Astrocyte (in vitro differentiated cells and primary cell): ENCODE data around the gene FTO. TPM values are rescaled to one million over a fixed set of nuclear protein-coding genes. Genes with fewer than 3 reads are reported as not detected.
"Not testable (repeated sequence)": the region's sequence is repeated elsewhere in the genome, so short reads cannot be mapped to it uniquely, and the experiment has no call there.

Source experiments
- DNase-seq: peaks from one replicate; pipeline ENCODE4 v3.0.0-alpha.2; 2010; ENCODE audit warnings: low read depth
- FAIRE-seq: peaks from 2 replicates; lab custom pipeline; 2011; peaks lifted over from hg19 to GRCh38; lab: Jason Lieb, UNC
- H2AFZ ChIP-seq: 2 replicates; pipeline ENCODE4 v1.6.0; 2012; ENCODE audit warnings: low read depth, low read length, inconsistent platforms
- H3K27ac ChIP-seq: 2 replicates; pipeline ENCODE4 v1.5.1; 2011; ENCODE audit warnings: low read depth, low read length, inconsistent platforms
- H3K27me3 ChIP-seq: 2 replicates; pipeline ENCODE4 v1.6.0; 2011; ENCODE audit warnings: low read length, inconsistent platforms; ENCODE audit not compliant: insufficient read depth
- H3K36me3 ChIP-seq: 2 replicates; pipeline ENCODE4 v1.5.1; 2011; ENCODE audit warnings: low read length, inconsistent platforms; ENCODE audit not compliant: insufficient read depth
- H3K4me1 ChIP-seq: 2 replicates; pipeline ENCODE4 v1.5.1; 2011; ENCODE audit warnings: low read length, inconsistent platforms; ENCODE audit not compliant: insufficient read depth
- H3K4me2 ChIP-seq: 2 replicates; pipeline ENCODE4 v1.6.0; 2012; ENCODE audit warnings: low read length, inconsistent platforms
- H3K4me3 ChIP-seq: 2 replicates; pipeline ENCODE4 v1.5.1; 2011; ENCODE audit warnings: low read depth, mild to moderate bottlenecking, low read length, inconsistent platforms; ENCODE audit not compliant: insufficient read depth
- H3K79me2 ChIP-seq: 2 replicates; pipeline ENCODE4 v1.6.0; 2012; ENCODE audit warnings: mild to moderate bottlenecking, low read length, inconsistent platforms; ENCODE audit not compliant: insufficient read depth
- H3K9ac ChIP-seq: 2 replicates; pipeline ENCODE4 v1.6.0; 2012; ENCODE audit warnings: mild to moderate bottlenecking, low read length, inconsistent platforms
- H3K9me3 ChIP-seq: 2 replicates; pipeline ENCODE4 v1.5.1; 2012; ENCODE audit warnings: low read depth, mild to moderate bottlenecking, low read length, inconsistent platforms; ENCODE audit not compliant: insufficient read depth
- H4K20me1 ChIP-seq: 2 replicates; pipeline ENCODE4 v1.6.0; 2012; ENCODE audit warnings: low read length, inconsistent platforms; ENCODE audit not compliant: insufficient read depth
- H3K27ac Mint-ChIP-seq: one replicate; pipeline ENCODE4 v1.8.0; 2021; ENCODE audit warnings: mild to moderate bottlenecking, mixed read lengths; ENCODE audit not compliant: unreplicated experiment
- H3K27me3 Mint-ChIP-seq: one replicate; pipeline ENCODE4 v1.8.0; 2021; ENCODE audit warnings: low read depth, mixed read lengths; ENCODE audit not compliant: unreplicated experiment
- H3K36me3 Mint-ChIP-seq: one replicate; pipeline ENCODE4 v1.8.0; 2021; ENCODE audit warnings: low read depth, mixed read lengths; ENCODE audit not compliant: unreplicated experiment
- H3K4me1 Mint-ChIP-seq: one replicate; pipeline ENCODE4 v1.8.0; 2021; ENCODE audit warnings: low read depth, mixed read lengths; ENCODE audit not compliant: unreplicated experiment
- H3K4me3 Mint-ChIP-seq: one replicate; pipeline ENCODE4 v1.8.0; 2021; ENCODE audit warnings: mild to moderate bottlenecking, moderate library complexity, mixed read lengths; ENCODE audit not compliant: unreplicated experiment
- H3K9me3 Mint-ChIP-seq: one replicate; pipeline ENCODE4 v1.8.0; 2021; ENCODE audit warnings: mild to moderate bottlenecking, mixed read lengths; ENCODE audit not compliant: unreplicated experiment
- CTCF ChIP-seq: IDR thresholded peaks from 2 replicates; pipeline ENCODE4 v1.5.1; 2011; ENCODE audit warnings: low read depth, mild to moderate bottlenecking, inconsistent platforms, low read length, moderate library complexity; ENCODE audit not compliant: insufficient read depth
- EZH2 ChIP-seq: IDR thresholded peaks from 2 replicates; pipeline ENCODE4 v1.6.1; 2012; ENCODE audit warnings: mild to moderate bottlenecking, low read length, inconsistent platforms; ENCODE audit not compliant: insufficient read depth
- total RNA-seq: library from RNA; stranded (reverse); gene quantifications from 2 replicates; pipeline ENCODE4 v1.2.1, GENCODE V29; 2021

The FTO gene
- total RNA-seq, 1 donor from 2014 or later, result 73.1 TPM

GRCh38 chr16:53843084-53843483 lies 139.1 kb downstream of the FTO start:
- Histone ChIP-seq H2AFZ (no peak overlapping the region), H3K27ac (no peak overlapping the region), H3K36me3 (no peaks in the 10 kb centered on the region), H3K27me3 (no peaks in the 10 kb centered on the region), H4K20me1 (peaks cover 4% of the 10 kb centered on the region), H3K4me3 (no peak overlapping the region), H3K9ac (no peak overlapping the region), H3K4me1 (no peaks in the 10 kb centered on the region), H3K4me2 (no peak overlapping the region), H3K9me3 (no peaks in the 10 kb centered on the region), H3K79me2 (no peaks in the 10 kb centered on the region)
- H3K4me1 Mint-ChIP-seq, result peaks cover 8% of the 10 kb centered on the region
- no peaks in the 10 kb centered on the region for H3K9me3 Mint-ChIP-seq
- H3K4me3 Mint-ChIP-seq, result no peak overlapping the region
- FAIRE-seq (no peak), DNase-seq (no peak)
- H3K27me3 Mint-ChIP-seq, result no peaks in the 10 kb centered on the region
- TF ChIP-seq EZH2, result no peak
- TF ChIP-seq CTCF, result no peak
- H3K27ac Mint-ChIP-seq, result no peak overlapping the region
- H3K36me3 Mint-ChIP-seq, result peaks cover 3% of the 10 kb centered on the region

- no peak overlapping the region for H3K27ac Mint-ChIP-seq
- H3K9me3 Mint-ChIP-seq, result no peaks in the 10 kb centered on the region
These were observed 140.8 kb downstream of the FTO start for GRCh38 chr16:53844804-53845203.

GRCh38 chr16:53846549-53846948 lies 142.6 kb downstream of the FTO start:
- DNase-seq, result not testable (repeated sequence)

More at GRCh38 chr16:53844804-53845203, 140.8 kb downstream of the FTO start:
- Histone ChIP-seq H2AFZ (no peak overlapping the region), H3K79me2 (no peaks in the 10 kb centered on the region), H3K4me1 (no peaks in the 10 kb centered on the region), H4K20me1 (peaks cover 4% of the 10 kb centered on the region), H3K4me3 (no peak overlapping the region), H3K27ac (no peak overlapping the region), H3K9me3 (no peaks in the 10 kb centered on the region), H3K27me3 (no peaks in the 10 kb centered on the region), H3K9ac (no peak overlapping the region), H3K4me2 (no peak overlapping the region), H3K36me3 (no peaks in the 10 kb centered on the region)
- TF ChIP-seq EZH2 (no peak), CTCF (no peak)
- no peak for FAIRE-seq
- peaks cover 7% of the 10 kb centered on the region for H3K4me1 Mint-ChIP-seq
- H3K27me3 Mint-ChIP-seq, result no peaks in the 10 kb centered on the region
- no peaks in the 10 kb centered on the region for H3K36me3 Mint-ChIP-seq
- no peak overlapping the region for H3K4me3 Mint-ChIP-seq
- no peak for DNase-seq

More at GRCh38 chr16:53846549-53846948, 142.6 kb downstream of the FTO start:
- not testable (repeated sequence) for H3K4me2 ChIP-seq, H3K27ac ChIP-seq, H3K36me3 Mint-ChIP-seq, H4K20me1 ChIP-seq, H3K4me1 ChIP-seq, H3K79me2 ChIP-seq, FAIRE-seq, H2AFZ ChIP-seq, H3K27ac Mint-ChIP-seq, H3K9me3 ChIP-seq, H3K4me3 ChIP-seq, H3K36me3 ChIP-seq, H3K27me3 Mint-ChIP-seq, H3K9me3 Mint-ChIP-seq, H3K27me3 ChIP-seq, H3K4me3 Mint-ChIP-seq, H3K9ac ChIP-seq, H3K4me1 Mint-ChIP-seq
